Natural killer cell (primary cell): ENCODE data around the gene PMM1. TPM values are rescaled to one million over a fixed set of nuclear protein-coding genes. Genes with fewer than 3 reads are reported as not detected.

Source experiments
- ATAC-seq, 3 donors: fragments of 150-1000 bp in 2 of 3; fragments of 200-7000 bp in 1 of 3; cut with Tn5 transposase; 1 replicate in 1 of 3; 2 replicates in 2 of 3; pipeline ENCODE4 v1.10.0; 2021; ENCODE audit warnings: mild to moderate bottlenecking in 2 of 3, moderate library complexity in 2 of 3
- DNase-seq, 2 donors: peaks; one replicate each; pipeline versions ENCODE4 v3.0.0 to v3.0.0-alpha.2; 2013 to 2021; ENCODE audit warnings: mixed read lengths in 1 of 2
- H3K27ac ChIP-seq: one replicate; pipeline ENCODE4 v1.5.1; 2013; ENCODE audit warnings: mild to moderate bottlenecking, low read length
- H3K27me3 ChIP-seq: one replicate; pipeline ENCODE4 v1.6.1; 2013; ENCODE audit warnings: low read length; ENCODE audit not compliant: control insufficient read depth, insufficient read depth
- H3K36me3 ChIP-seq: one replicate; pipeline ENCODE4 v1.6.1; 2013; ENCODE audit warnings: low read length; ENCODE audit not compliant: control insufficient read depth, insufficient read depth
- H3K4me1 ChIP-seq: one replicate; pipeline ENCODE4 v1.6.1; 2013; ENCODE audit warnings: low read length; ENCODE audit not compliant: control insufficient read depth, insufficient read depth
- H3K4me3 ChIP-seq: one replicate; pipeline ENCODE4 v1.5.1; 2013; ENCODE audit warnings: low read length
- H3K9me3 ChIP-seq: one replicate; pipeline ENCODE4 v1.6.1; 2013; ENCODE audit warnings: low read length; ENCODE audit not compliant: control insufficient read depth, insufficient read depth
- H3K27ac Mint-ChIP-seq, 2 donors: one replicate each; pipeline ENCODE4 v1.8.0; 2022; ENCODE audit warnings: mild to moderate bottlenecking in 2 of 2, mixed read lengths in 2 of 2, moderate library complexity in 1 of 2
- H3K27me3 Mint-ChIP-seq, 2 donors: one replicate each; pipeline ENCODE4 v1.8.0; 2022; ENCODE audit warnings: low read depth in 2 of 2, mixed read lengths in 2 of 2
- H3K36me3 Mint-ChIP-seq: one replicate; pipeline ENCODE4 v1.8.0; 2022; ENCODE audit warnings: mixed read lengths
- H3K4me1 Mint-ChIP-seq, 2 donors: one replicate each; pipeline ENCODE4 v1.8.0; 2022; ENCODE audit warnings: mixed read lengths in 2 of 2
- H3K4me3 Mint-ChIP-seq: one replicate; pipeline ENCODE4 v1.8.0; 2022; ENCODE audit warnings: mild to moderate bottlenecking, moderate library complexity, mixed read lengths
- H3K9me3 Mint-ChIP-seq, 2 donors: one replicate each; pipeline ENCODE4 v1.8.0; 2022; ENCODE audit warnings: mixed read lengths in 2 of 2
- CTCF ChIP-seq: fragments of 200-600 bp; IDR thresholded peaks from one replicate; pipeline ENCODE4 v1.8.0; 2022; ENCODE audit warnings: antibody characterized with exemption
- WGBS: methylation state at CpG from one replicate; pipeline ENCODE4 v1.1.7; 2013; ENCODE audit warnings: missing lambda C conversion rate; ENCODE audit not compliant: insufficient coverage; 5-methylcytosine and 5-hydroxymethylcytosine counted together
- intact Hi-C: fragments of 100-400 bp; cut with micrococcal nuclease; formaldehyde crosslinking; loops from one replicate; pipeline ENCODE4 v1.14.2; 2022
- total RNA-seq, 4 donors: library from RNA; stranded (reverse); fragments of 120-200 nt in 1 of 4; gene quantifications; one replicate each; pipeline versions ENCODE4 v1.2.3 to v1.2.4, GENCODE V29; 2013 to 2022

The PMM1 gene
- total RNA-seq, 3 donors from 2014 or later (not counting 1 experiment from before 2014, with no cell fraction given), result 13.1 to 20.4 (median 16.4) TPM

GRCh38 chr22:41608386-41608785 is 18.7 kb upstream of the PMM1 start:
- Mint-ChIP-seq H3K27me3 (peaks cover 29 to 35% of the 10 kb centered on the region in 2 donors), H3K9me3 (no peaks in the 10 kb centered on the region), H3K4me1 (peaks cover 9 to 28% of the 10 kb centered on the region in 2 donors), H3K4me3 (no peak overlapping the region), H3K27ac (no peak overlapping the region), H3K36me3 (peaks cover 18% of the 10 kb centered on the region)
- H3K4me3 ChIP-seq, result no peak overlapping the region
- H3K27me3 ChIP-seq, result peaks cover 8% of the 10 kb centered on the region
- DNase-seq (no peak), ATAC-seq (no peak)
- H3K36me3 ChIP-seq, result peaks cover 15% of the 10 kb centered on the region
- 98% methylated on average over 3 of the region's 3 CpGs for WGBS
- no peak for TF ChIP-seq CTCF
- intact Hi-C loops, result no loop called here
- no peaks in the 10 kb centered on the region for H3K9me3 ChIP-seq
- peaks cover 14% of the 10 kb centered on the region for H3K4me1 ChIP-seq
- no peak overlapping the region for H3K27ac ChIP-seq

DNA sequence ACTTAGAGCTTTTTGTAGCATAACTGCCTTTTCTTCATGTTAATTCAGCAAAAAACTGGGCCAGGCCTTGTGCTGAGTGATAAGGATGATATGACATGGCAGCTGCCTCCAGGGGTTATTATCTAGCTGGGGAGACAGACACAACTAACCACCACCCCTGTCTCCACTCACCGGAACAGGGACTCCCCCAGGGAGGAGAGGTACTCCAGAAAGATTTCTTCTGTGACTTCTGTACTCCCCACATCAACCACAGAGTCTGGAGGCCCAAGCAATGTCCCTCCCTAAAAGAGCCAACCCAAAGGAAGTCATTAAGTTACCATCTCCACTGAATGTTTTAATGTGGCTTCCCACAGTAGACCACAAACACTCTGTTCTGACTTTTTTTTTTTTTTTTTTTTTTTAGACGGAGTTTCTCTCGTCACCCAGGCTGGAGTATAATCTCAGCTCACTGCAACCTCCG is 14.3 kb upstream of the PMM1 start:
- Mint-ChIP-seq H3K27me3 (peaks cover 41 to 45% of the 10 kb centered on the region in 2 donors), H3K4me3 (peak overlapping the region; percentile 74), H3K4me1 (peaks cover 23 to 44% of the 10 kb centered on the region in 2 donors), H3K9me3 (no peaks in the 10 kb centered on the region), H3K36me3 (peaks cover 39% of the 10 kb centered on the region), H3K27ac (peak overlapping the region; percentile 69 to 82)
- H3K9me3 ChIP-seq, result no peaks in the 10 kb centered on the region
- no peak for TF ChIP-seq CTCF
- DNase-seq, result peak; percentile 37 to 88
- H3K36me3 ChIP-seq, result peaks cover 31% of the 10 kb centered on the region
- peaks cover 19% of the 10 kb centered on the region for H3K27me3 ChIP-seq
- peaks cover 23% of the 10 kb centered on the region for H3K4me1 ChIP-seq
- no peak overlapping the region for H3K27ac ChIP-seq
- no peak overlapping the region for H3K4me3 ChIP-seq
- intact Hi-C loops, result no loop called here
- peak; percentile 93 to 97 (median 94) for ATAC-seq
- WGBS, result 7% methylated on average over 4 of the region's 4 CpGs

- DNase-seq (no peak), ATAC-seq (no peak)
- Mint-ChIP-seq H3K27ac (no peak overlapping the region), H3K9me3 (no peaks in the 10 kb centered on the region), H3K36me3 (peaks cover 30% of the 10 kb centered on the region), H3K4me1 (peaks cover 23 to 43% of the 10 kb centered on the region in 2 donors), H3K27me3 (peaks cover 19 to 35% of the 10 kb centered on the region in 2 donors), H3K4me3 (no peak overlapping the region)
- peaks cover 24% of the 10 kb centered on the region for H3K36me3 ChIP-seq
- no peaks in the 10 kb centered on the region for H3K9me3 ChIP-seq
- intact Hi-C loops, result no loop called here
- H3K4me1 ChIP-seq, result peaks cover 30% of the 10 kb centered on the region
- TF ChIP-seq CTCF, result no peak
- WGBS, result 97% methylated on average over 8 of the region's 8 CpGs
- no peak overlapping the region for H3K4me3 ChIP-seq
- H3K27me3 ChIP-seq, result peaks cover 19% of the 10 kb centered on the region
- H3K27ac ChIP-seq, result no peak overlapping the region
Measured at GRCh38 chr22:41600976-41601375, 11.3 kb upstream of the PMM1 start.
